ENCODE results near the gene PNKP.

Gene PNKP

GRCh38 chr19:49860336-49861102 is 6.9 kb downstream of the PNKP start:
- no peak for DNase-seq (ENCODE audit: low spot score)

GRCh38 chr19:49859682-49860335 is 7.6 kb downstream of the PNKP start:
- DNase-seq (ENCODE audit: low spot score), result no peak

GRCh38 chr19:49858088-49858985 is 9.0 kb downstream of the PNKP start:
- no peak for DNase-seq (ENCODE audit: low spot score)

GRCh38 chr19:49857838-49858087 is 9.6 kb downstream of the PNKP start:
- no peak for DNase-seq (ENCODE audit: low spot score)

- no peak for DNase-seq (ENCODE audit: low spot score)
These were observed 10.1 kb downstream of the PNKP start for GRCh38 chr19:49857061-49857837.

- no peak for DNase-seq (ENCODE audit: low spot score)
These were observed 10.8 kb downstream of the PNKP start for GRCh38 chr19:49856574-49857021.

GRCh38 chr19:49855676-49856573 is 11.5 kb downstream of the PNKP start:
- DNase-seq (ENCODE audit: low spot score), result no peak

GRCh38 chr19:49855277-49855675 is 12.1 kb downstream of the PNKP start:
- no peak for DNase-seq (ENCODE audit: low spot score)

- no peak for DNase-seq (ENCODE audit: low spot score)
These were observed 12.8 kb downstream of the PNKP start for GRCh38 chr19:49854378-49855263.

GRCh38 chr19:49853852-49854377 is 13.5 kb downstream of the PNKP start:
- no peak for DNase-seq (ENCODE audit: low spot score)

- DNase-seq (ENCODE audit: low spot score), result no peak
These were observed 14.7 kb downstream of the PNKP start for GRCh38 chr19:49852631-49853126.

GRCh38 chr19:49851456-49852259 is 15.7 kb downstream of the PNKP start:
- no peak for DNase-seq (ENCODE audit: low spot score)

GRCh38 chr19:49850487-49851342 is 16.7 kb downstream of the PNKP start, which contains the start of gene PTOV1:
PTOV1 (plus strand) TSS chr19:49851159.
- peak; percentile 89 for DNase-seq (ENCODE audit: low spot score)

GRCh38 chr19:49850221-49850486 is 17.2 kb downstream of the PNKP start:
- DNase-seq (ENCODE audit: low spot score), result no peak

- no peak for DNase-seq (ENCODE audit: low spot score)
These were observed 17.7 kb downstream of the PNKP start for GRCh38 chr19:49849433-49850220.

- DNase-seq (ENCODE audit: low spot score), result no peak
These were observed 18.4 kb downstream of the PNKP start for GRCh38 chr19:49848938-49849337.

Data from kidney capillary endothelial cell (primary cell).